HepG2 (cell line): Measurements from ENCODE around the gene THADA. TPM values are rescaled to one million over a fixed set of nuclear protein-coding genes. Genes with fewer than 3 reads are reported as not detected.

Source experiments
- ATAC-seq: fragments of 200-7000 bp; cut with Tn5 transposase; 3 replicates; pipeline ENCODE4 v1.9.1; 2020; ENCODE audit warnings: mild to moderate bottlenecking, moderate library complexity
- BruUV-seq: library from RNA; stranded (reverse); fragments of 400-500 nt; replicated peaks from 2 replicates; lab custom pipeline; 2021; lab: Mats Ljungman, UMichigan
- CTCF ChIA-PET: fragments of 300-600 bp; formaldehyde crosslinking; extraction: SDS; loops from one replicate; lab custom pipeline; 2021; ENCODE audit warnings: low total read pairs, inconsistent platforms, low intra/inter-chr PET ratio; lab: Yijun Ruan, JAX
- POLR2A ChIA-PET: fragments of 350-600 bp; sonication (Branson Sonifier 250); formaldehyde crosslinking; loops from one replicate; lab custom pipeline; 2020; ENCODE audit warnings: antibody characterized with exemption, inconsistent platforms; lab: Yijun Ruan, JAX
- DNase-seq: peaks from one replicate; pipeline ENCODE4 v3.0.0-alpha.2; 2015; ENCODE audit warnings: low spot score
- FAIRE-seq: peaks from 3 replicates; lab custom pipeline; 2011; peaks lifted over from hg19 to GRCh38; lab: Jason Lieb, UNC
- H2AFZ ChIP-seq: one replicate; pipeline ENCODE4 v1.6.1; 2011; ENCODE audit warnings: low read length, inconsistent platforms
- H3K27ac ChIP-seq: fragments of 300-600 bp; 3 replicates; pipeline ENCODE4 v1.8.0; 2011; ENCODE audit warnings: mixed run types, mild to moderate bottlenecking, mixed read lengths, low read length, inconsistent platforms; ENCODE audit not compliant: insufficient read depth; ENCODE audit errors: extremely low read length
- H3K27me3 ChIP-seq, 2 experiments: fragments of 200-600 bp in 1 of 2; 2 replicates in 1 of 2; 3 replicates in 1 of 2; pipeline versions ENCODE4 v1.6.0 to v1.8.0; 2011; ENCODE audit warnings: low read length in 2 of 2, mild to moderate bottlenecking in 2 of 2, moderate library complexity in 2 of 2, inconsistent platforms in 1 of 2; ENCODE audit not compliant: insufficient read depth in 2 of 2, control insufficient read depth in 1 of 2
- H3K36me3 ChIP-seq, 2 experiments: fragments of 200-600 bp in 1 of 2; replicated peaks in 1 of 2; 2 replicates in 1 of 2; 3 replicates in 1 of 2; pipeline versions ENCODE4 v1.5.1 to v1.8.0; 2011; ENCODE audit warnings: low read length in 2 of 2, inconsistent platforms in 1 of 2; ENCODE audit not compliant: insufficient read depth in 2 of 2, control insufficient read depth in 1 of 2
- H3K4me1 ChIP-seq: 2 replicates; pipeline ENCODE4 v1.5.1; 2012; ENCODE audit warnings: low read length, inconsistent platforms; ENCODE audit not compliant: insufficient read depth
- H3K4me2 ChIP-seq: 2 replicates; pipeline ENCODE4 v1.6.0; 2011; ENCODE audit warnings: low read depth, low read length, inconsistent platforms
- H3K4me3 ChIP-seq, 3 experiments: fragments of 200-600 bp in 1 of 3; sonication (generic), shearing (Covaris generic) in 1 of 3; replicated peaks in 1 of 3; 2 replicates each; pipeline ENCODE4 v1.5.1; 2011 to 2016; ENCODE audit warnings: low read length in 3 of 3, inconsistent platforms in 2 of 3, low read depth in 2 of 3, mild to moderate bottlenecking in 2 of 3, control low read depth in 1 of 3, mixed read lengths in 1 of 3; ENCODE audit not compliant: insufficient read depth in 1 of 3
- H3K79me2 ChIP-seq: one replicate; pipeline ENCODE4 v1.6.1; 2011; ENCODE audit warnings: low read length, inconsistent platforms; ENCODE audit not compliant: insufficient read depth
- H3K9ac ChIP-seq: 2 replicates; pipeline ENCODE4 v1.6.0; 2011; ENCODE audit warnings: mild to moderate bottlenecking, low read depth, low read length, inconsistent platforms; ENCODE audit not compliant: insufficient read depth
- H3K9me3 ChIP-seq: 2 replicates; pipeline ENCODE4 v1.5.1; 2012; ENCODE audit warnings: mild to moderate bottlenecking, low read length
- H4K20me1 ChIP-seq: 2 replicates; pipeline ENCODE4 v1.6.0; 2011; ENCODE audit warnings: inconsistent platforms, mild to moderate bottlenecking, low read length, moderate library complexity; ENCODE audit not compliant: insufficient read depth
- GZF1 ChIP-seq: sonication (generic); formaldehyde crosslinking; IDR thresholded peaks from 2 replicates; pipeline ENCODE4 v1.5.1; 2020; ENCODE audit warnings: mild to moderate bottlenecking, missing genetic modification reagents
- NFE2L2 ChIP-seq: fragments of 150-350 bp; IDR thresholded peaks from 2 replicates; pipeline ENCODE4 v1.6.1; 2014; ENCODE audit warnings: low read length
- NKX3-1 ChIP-seq: sonication (generic); formaldehyde crosslinking; IDR thresholded peaks from 2 replicates; pipeline ENCODE4 v1.5.0; 2020; ENCODE audit warnings: missing genetic modification reagents
- SALL2 ChIP-seq: sonication (generic); formaldehyde crosslinking; IDR thresholded peaks from 2 replicates; pipeline ENCODE4 v1.8.1; 2023; ENCODE audit warnings: mild to moderate bottlenecking, missing genetic modification reagents, inconsistent platforms
- TBX3 ChIP-seq: fragments of 450-650 bp; IDR thresholded peaks from 2 replicates; pipeline ENCODE4 v1.6.1; 2017; ENCODE audit warnings: antibody characterized with exemption, mild to moderate bottlenecking, inconsistent platforms, borderline replicate concordance
- ZBTB21 ChIP-seq: sonication (generic); formaldehyde crosslinking; IDR thresholded peaks from 2 replicates; pipeline ENCODE4 v1.4.0; 2020; ENCODE audit warnings: missing genetic modification reagents
- ZC3H4 ChIP-seq: sonication (generic); formaldehyde crosslinking; IDR thresholded peaks from 2 replicates; pipeline ENCODE4 v1.4.0; 2020; ENCODE audit warnings: missing genetic modification reagents, borderline replicate concordance
- ZKSCAN1 ChIP-seq: fragments of 150-350 bp; IDR thresholded peaks from 2 replicates; pipeline ENCODE4 v1.6.1; 2014; ENCODE audit warnings: low read length
- ZKSCAN8 ChIP-seq: IDR thresholded peaks from 2 replicates; pipeline ENCODE4 v1.6.1; 2016; ENCODE audit warnings: borderline replicate concordance, missing genetic modification reagents, missing compliant biosample characterization
- ZNF451 ChIP-seq: sonication (generic); formaldehyde crosslinking; IDR thresholded peaks from 2 replicates; pipeline ENCODE4 v1.5.0; 2020; ENCODE audit warnings: mild to moderate bottlenecking, missing genetic modification reagents
- ZNF557 ChIP-seq: sonication (generic); formaldehyde crosslinking; IDR thresholded peaks from 2 replicates; pipeline ENCODE4 v1.4.0; 2020; ENCODE audit warnings: missing genetic modification reagents
- ZNF572 ChIP-seq: sonication (generic); formaldehyde crosslinking; IDR thresholded peaks from 2 replicates; pipeline ENCODE4 v1.5.1; 2020; ENCODE audit warnings: mild to moderate bottlenecking, missing genetic modification reagents
- ZNF841 ChIP-seq: sonication (generic); formaldehyde crosslinking; IDR thresholded peaks from 2 replicates; pipeline ENCODE4 v1.8.1; 2023; ENCODE audit warnings: missing genetic modification reagents, borderline replicate concordance
- WGBS: methylation state at CpG from one replicate; pipeline ENCODE4 v1.1.6; 2017; ENCODE audit warnings: low lambda C conversion rate; 5-methylcytosine and 5-hydroxymethylcytosine counted together
- in situ Hi-C: cut with HindIII; loops from 2 replicates; pipeline ENCODE4 v1.10.0; 2017; ENCODE audit warnings: low pct_unique_long_range_greater_than_20kb; ENCODE audit not compliant: extremely low pct_ligation_motif_present
- intact Hi-C: fragments of 100-400 bp; cut with micrococcal nuclease; formaldehyde crosslinking; loops from one replicate; pipeline ENCODE4 v1.10.0; 2022; ENCODE audit not compliant: unreplicated experiment
- polyA plus RNA-seq, 8 experiments: library from polyadenylated mRNA; depleted of rRNA in 3 of 8; stranded (reverse) in 7 of 8; unstranded in 1 of 8; fragments of >200 nt; fragmentation: Illumina TruSeq in 4 of 8; extraction: Trizol in 4 of 8; gene quantifications; 2 replicates each; pipeline versions ENCODE4 v1.2.1 to v1.2.3, GENCODE V29; 2011 to 2016; ENCODE audit warnings: low read depth in 4 of 8, missing spikeins in 1 of 8, mixed read lengths in 1 of 8; ENCODE audit not compliant: insufficient read depth in 1 of 8
- total RNA-seq, 5 experiments: library from RNA; depleted of rRNA; stranded (reverse); fragments of >200 nt; fragmentation: Illumina TruSeq; extraction: Trizol; gene quantifications; 2 replicates each; pipeline ENCODE4 v1.2.3, GENCODE V29; 2016; ENCODE audit warnings: low read depth in 1 of 5
- TF ChIP-seq, protein P1 (sequence below): sonication (generic); formaldehyde crosslinking; IDR thresholded peaks from 2 replicates; pipeline ENCODE4 v1.5.0; 2020; ENCODE audit warnings: mild to moderate bottlenecking, missing genetic modification reagents
- TF ChIP-seq, protein P2 (sequence below): sonication (generic); formaldehyde crosslinking; IDR thresholded peaks from 2 replicates; pipeline ENCODE4 v1.4.0; 2020; ENCODE audit warnings: missing genetic modification reagents

The THADA gene
- total and polyA plus RNA-seq, 2 of the 13 experiments (the other 11 are each of a cell fraction or from before 2014, with no cell fraction given) = 12.7 to 21.7 TPM

DNA sequence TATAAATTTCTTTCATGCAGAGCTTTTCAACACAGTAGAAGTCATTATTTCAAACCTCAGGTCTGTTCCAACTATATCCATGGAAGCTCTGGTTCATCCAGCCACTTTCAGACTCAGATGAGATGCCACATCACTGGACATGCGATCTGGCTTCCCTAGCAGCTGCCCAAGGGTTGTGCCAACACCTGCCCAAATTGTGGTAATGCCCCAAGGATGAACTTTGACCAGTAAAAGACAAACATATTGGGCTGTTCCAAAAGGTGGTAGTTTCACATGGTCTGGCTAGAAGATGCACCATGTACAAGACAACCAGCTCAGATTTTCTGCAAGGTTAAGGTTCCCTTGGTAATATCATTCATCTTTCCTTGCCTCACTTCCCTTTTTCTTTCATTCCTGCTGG lies 101.9 kb downstream of the THADA start:
- CTCF ChIA-PET = no interaction called here
- FAIRE-seq (no peak), ATAC-seq (no peak), DNase-seq (no peak)
- Histone ChIP-seq H3K4me1 (no peaks in the 10 kb centered on the region), H3K9ac (no peak overlapping the region), H3K36me3 (peaks cover 0 to 15% of the 10 kb centered on the region in 2 experiments; a peak in 1 of 5 replicates), H3K4me2 (no peak overlapping the region), H3K4me3 (no peak overlapping the region), H3K9me3 (no peaks in the 10 kb centered on the region), H3K27me3 (no peaks in the 10 kb centered on the region), H3K79me2 (no peaks in the 10 kb centered on the region), H4K20me1 (no peaks in the 10 kb centered on the region), H3K27ac (no peak overlapping the region), H2AFZ (no peak overlapping the region)
- in situ Hi-C loops = no loop called here
- intact Hi-C loops = no loop called here
- 100% methylated on average over 1 of the region's 1 CpG for WGBS
- POLR2A ChIA-PET = no interaction called here
- BruUV-seq = no TSS peak
- TF ChIP-seq ZNF557 (no peak), ZBTB21 (no peak)
- TF ChIP-seq, protein P1, sequence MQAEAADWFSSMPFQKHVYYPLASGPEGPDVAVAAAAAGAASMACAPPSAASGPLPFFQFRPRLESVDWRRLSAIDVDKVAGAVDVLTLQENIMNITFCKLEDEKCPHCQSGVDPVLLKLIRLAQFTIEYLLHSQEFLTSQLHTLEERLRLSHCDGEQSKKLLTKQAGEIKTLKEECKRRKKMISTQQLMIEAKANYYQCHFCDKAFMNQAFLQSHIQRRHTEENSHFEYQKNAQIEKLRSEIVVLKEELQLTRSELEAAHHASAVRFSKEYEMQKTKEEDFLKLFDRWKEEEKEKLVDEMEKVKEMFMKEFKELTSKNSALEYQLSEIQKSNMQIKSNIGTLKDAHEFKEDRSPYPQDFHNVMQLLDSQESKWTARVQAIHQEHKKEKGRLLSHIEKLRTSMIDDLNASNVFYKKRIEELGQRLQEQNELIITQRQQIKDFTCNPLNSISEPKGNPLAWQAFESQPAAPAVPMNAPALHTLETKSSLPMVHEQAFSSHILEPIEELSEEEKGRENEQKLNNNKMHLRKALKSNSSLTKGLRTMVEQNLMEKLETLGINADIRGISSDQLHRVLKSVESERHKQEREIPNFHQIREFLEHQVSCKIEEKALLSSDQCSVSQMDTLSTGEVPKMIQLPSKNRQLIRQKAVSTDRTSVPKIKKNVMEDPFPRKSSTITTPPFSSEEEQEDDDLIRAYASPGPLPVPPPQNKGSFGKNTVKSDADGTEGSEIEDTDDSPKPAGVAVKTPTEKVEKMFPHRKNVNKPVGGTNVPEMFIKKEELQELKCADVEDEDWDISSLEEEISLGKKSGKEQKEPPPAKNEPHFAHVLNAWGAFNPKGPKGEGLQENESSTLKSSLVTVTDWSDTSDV (CRISPR knock-in tag) = no peak
- TF ChIP-seq, all 625 proteins: peak for 0

DNA sequence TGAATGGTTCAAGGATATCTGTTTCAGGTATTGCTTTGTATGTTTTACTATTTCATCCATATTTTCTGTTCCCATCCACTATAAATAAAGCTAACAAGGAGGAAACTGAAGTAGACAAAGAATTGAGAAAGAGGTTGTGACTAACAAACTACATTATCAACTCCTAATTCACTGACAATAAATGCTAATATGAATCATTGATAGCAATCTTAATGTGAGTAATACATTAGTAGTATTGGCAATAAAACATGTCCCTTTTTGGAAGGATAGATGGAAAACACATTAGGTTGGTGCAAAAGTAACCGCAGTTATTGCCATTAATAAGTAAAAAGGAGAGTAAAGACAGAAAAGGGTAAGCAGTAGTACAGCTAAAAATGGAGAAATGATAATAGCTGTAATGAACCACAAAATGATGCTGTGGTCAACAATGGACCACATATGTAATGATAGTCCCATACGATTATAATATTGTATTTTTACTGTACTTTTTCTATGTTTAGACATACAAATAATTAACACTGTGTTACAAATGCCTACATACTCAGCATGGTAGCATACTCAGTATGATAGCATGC lies 104.7 kb downstream of the THADA start:
- Histone ChIP-seq H3K4me3 (no peak overlapping the region), H3K27ac (no peak overlapping the region), H4K20me1 (no peaks in the 10 kb centered on the region), H3K4me2 (no peak overlapping the region)
- in situ Hi-C loops = no loop called here
- BruUV-seq = no TSS peak
- no peak for ATAC-seq
- 96% methylated on average over 2 of the region's 2 CpGs for WGBS
- intact Hi-C loops = no loop called here
- no peak for DNase-seq
- FAIRE-seq = no peak
- CTCF ChIA-PET = no interaction called here
- TF ChIP-seq SALL2 (no peak), ZC3H4 (CRISPR knock-in tag) (no peak), TBX3 (no peak), ZKSCAN8 (CRISPR knock-in tag) (no peak), ZNF451 (CRISPR knock-in tag) (no peak), GZF1 (CRISPR knock-in tag) (no peak), NKX3-1 (CRISPR knock-in tag) (no peak), ZNF841 (CRISPR knock-in tag) (no peak), ZNF572 (CRISPR knock-in tag) (no peak), ZKSCAN1 (no peak), NFE2L2 (no peak)
- TF ChIP-seq, protein P2, sequence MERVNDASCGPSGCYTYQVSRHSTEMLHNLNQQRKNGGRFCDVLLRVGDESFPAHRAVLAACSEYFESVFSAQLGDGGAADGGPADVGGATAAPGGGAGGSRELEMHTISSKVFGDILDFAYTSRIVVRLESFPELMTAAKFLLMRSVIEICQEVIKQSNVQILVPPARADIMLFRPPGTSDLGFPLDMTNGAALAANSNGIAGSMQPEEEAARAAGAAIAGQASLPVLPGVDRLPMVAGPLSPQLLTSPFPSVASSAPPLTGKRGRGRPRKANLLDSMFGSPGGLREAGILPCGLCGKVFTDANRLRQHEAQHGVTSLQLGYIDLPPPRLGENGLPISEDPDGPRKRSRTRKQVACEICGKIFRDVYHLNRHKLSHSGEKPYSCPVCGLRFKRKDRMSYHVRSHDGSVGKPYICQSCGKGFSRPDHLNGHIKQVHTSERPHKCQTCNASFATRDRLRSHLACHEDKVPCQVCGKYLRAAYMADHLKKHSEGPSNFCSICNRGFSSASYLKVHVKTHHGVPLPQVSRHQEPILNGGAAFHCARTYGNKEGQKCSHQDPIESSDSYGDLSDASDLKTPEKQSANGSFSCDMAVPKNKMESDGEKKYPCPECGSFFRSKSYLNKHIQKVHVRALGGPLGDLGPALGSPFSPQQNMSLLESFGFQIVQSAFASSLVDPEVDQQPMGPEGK (CRISPR knock-in tag) = no peak
- TF ChIP-seq, all 625 proteins: peak for 0
- no peaks in the 10 kb centered on the region for H3K79me2 ChIP-seq
- H2AFZ ChIP-seq = no peak overlapping the region
- no peaks in the 10 kb centered on the region for H3K27me3 ChIP-seq
- no peak overlapping the region for H3K9ac ChIP-seq
- H3K4me1 ChIP-seq = no peaks in the 10 kb centered on the region
- POLR2A ChIA-PET = no interaction called here
- no peaks in the 10 kb centered on the region; a peak in 1 of 5 replicates for H3K36me3 ChIP-seq
- H3K9me3 ChIP-seq = no peaks in the 10 kb centered on the region
